Neutrophil (primary cell): ENCODE data around the gene ANKS1B.

Experiments
- H3K27ac ChIP-seq: fragments of 200-600 bp; sonication (generic); 2 replicates; pipeline ENCODE4 v1.5.1; 2016; ENCODE audit warnings: mild to moderate bottlenecking, moderate library complexity
- H3K27me3 ChIP-seq: fragments of 200-600 bp; sonication (generic); 2 replicates; pipeline ENCODE4 v1.6.0; 2016; ENCODE audit warnings: mild to moderate bottlenecking
- H3K36me3 ChIP-seq: fragments of 200-600 bp; sonication (generic); 2 replicates; pipeline ENCODE4 v1.5.1; 2017
- H3K4me1 ChIP-seq, 2 experiments: fragments of 200-600 bp in 1 of 2; sonication (generic) in 1 of 2; 1 replicate in 1 of 2; 2 replicates in 1 of 2; pipeline versions ENCODE4 v1.5.1 to v1.6.1; 2013 to 2016; ENCODE audit warnings: low read depth in 1 of 2, low read length in 1 of 2, mild to moderate bottlenecking in 1 of 2, moderate library complexity in 1 of 2; ENCODE audit not compliant: control insufficient read depth in 1 of 2, insufficient read depth in 1 of 2
- H3K4me3 ChIP-seq, 2 experiments: fragments of 200-600 bp in 1 of 2; sonication (generic) in 1 of 2; 1 replicate in 1 of 2; 2 replicates in 1 of 2; pipeline ENCODE4 v1.5.1; 2013 to 2016; ENCODE audit warnings: low read depth in 1 of 2, low read length in 1 of 2, mild to moderate bottlenecking in 1 of 2, moderate library complexity in 1 of 2
- H3K9me3 ChIP-seq: fragments of 200-600 bp; sonication (generic); 2 replicates; pipeline ENCODE4 v1.5.1; 2016
- TF ChIP-seq, protein P1 (sequence below): fragments of 200-600 bp; sonication (generic); IDR thresholded peaks from 2 replicates; pipeline ENCODE4 v1.5.1; 2016; ENCODE audit warnings: antibody characterized with exemption

The ANKS1B gene

DNA sequence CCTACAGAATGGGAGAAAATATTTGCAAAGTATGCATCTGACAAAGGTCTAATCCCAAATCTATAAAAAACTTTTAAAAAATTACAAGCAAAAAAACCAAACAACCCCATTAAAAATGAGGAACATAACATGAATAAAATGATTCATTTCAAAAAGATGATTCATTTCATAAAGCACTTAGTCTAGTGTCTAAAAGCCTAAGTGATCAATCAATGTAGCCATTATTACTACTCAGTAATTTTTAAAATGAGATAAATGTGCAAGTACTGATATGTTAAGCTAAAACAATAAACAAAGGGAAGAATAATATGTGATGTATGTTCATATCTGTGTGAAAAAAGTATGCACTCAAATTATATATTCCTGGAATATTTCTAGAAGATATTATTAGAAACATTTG lies 456.3 kb downstream of the ANKS1B start:
- Histone ChIP-seq H3K9me3 (no peaks in the 10 kb centered on the region), H3K27me3 (no peaks in the 10 kb centered on the region), H3K4me3 (no peak overlapping the region), H3K27ac (no peak overlapping the region), H3K36me3 (no peaks in the 10 kb centered on the region), H3K4me1 (no peaks in the 10 kb centered on the region)
- TF ChIP-seq, protein P1, sequence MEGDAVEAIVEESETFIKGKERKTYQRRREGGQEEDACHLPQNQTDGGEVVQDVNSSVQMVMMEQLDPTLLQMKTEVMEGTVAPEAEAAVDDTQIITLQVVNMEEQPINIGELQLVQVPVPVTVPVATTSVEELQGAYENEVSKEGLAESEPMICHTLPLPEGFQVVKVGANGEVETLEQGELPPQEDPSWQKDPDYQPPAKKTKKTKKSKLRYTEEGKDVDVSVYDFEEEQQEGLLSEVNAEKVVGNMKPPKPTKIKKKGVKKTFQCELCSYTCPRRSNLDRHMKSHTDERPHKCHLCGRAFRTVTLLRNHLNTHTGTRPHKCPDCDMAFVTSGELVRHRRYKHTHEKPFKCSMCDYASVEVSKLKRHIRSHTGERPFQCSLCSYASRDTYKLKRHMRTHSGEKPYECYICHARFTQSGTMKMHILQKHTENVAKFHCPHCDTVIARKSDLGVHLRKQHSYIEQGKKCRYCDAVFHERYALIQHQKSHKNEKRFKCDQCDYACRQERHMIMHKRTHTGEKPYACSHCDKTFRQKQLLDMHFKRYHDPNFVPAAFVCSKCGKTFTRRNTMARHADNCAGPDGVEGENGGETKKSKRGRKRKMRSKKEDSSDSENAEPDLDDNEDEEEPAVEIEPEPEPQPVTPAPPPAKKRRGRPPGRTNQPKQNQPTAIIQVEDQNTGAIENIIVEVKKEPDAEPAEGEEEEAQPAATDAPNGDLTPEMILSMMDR: no peak

DNA sequence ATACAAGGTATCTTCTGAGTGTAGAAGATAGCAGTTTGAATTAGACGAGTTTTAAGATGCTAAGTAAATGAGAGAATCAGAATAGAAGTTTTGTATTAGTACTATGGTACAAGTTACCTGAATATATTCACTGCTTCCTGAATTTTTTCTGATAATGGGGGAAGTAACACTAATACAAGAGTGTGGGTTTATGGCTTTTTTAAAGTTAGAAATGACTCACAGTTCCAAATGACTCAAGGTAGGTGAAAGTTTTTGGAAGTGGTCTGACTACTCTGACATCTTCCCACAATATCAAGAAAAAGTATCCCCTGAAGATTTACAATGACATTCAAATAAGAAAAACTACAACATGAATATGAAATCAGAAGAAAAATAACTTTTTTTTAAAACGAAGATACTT lies 460.9 kb downstream of the ANKS1B start:
- H3K27ac ChIP-seq: no peak overlapping the region
- TF ChIP-seq, protein P1: no peak
- H3K9me3 ChIP-seq: no peaks in the 10 kb centered on the region
- H3K4me3 ChIP-seq: no peak overlapping the region
- H3K36me3 ChIP-seq: no peaks in the 10 kb centered on the region
- H3K27me3 ChIP-seq: no peaks in the 10 kb centered on the region
- H3K4me1 ChIP-seq: no peaks in the 10 kb centered on the region

DNA sequence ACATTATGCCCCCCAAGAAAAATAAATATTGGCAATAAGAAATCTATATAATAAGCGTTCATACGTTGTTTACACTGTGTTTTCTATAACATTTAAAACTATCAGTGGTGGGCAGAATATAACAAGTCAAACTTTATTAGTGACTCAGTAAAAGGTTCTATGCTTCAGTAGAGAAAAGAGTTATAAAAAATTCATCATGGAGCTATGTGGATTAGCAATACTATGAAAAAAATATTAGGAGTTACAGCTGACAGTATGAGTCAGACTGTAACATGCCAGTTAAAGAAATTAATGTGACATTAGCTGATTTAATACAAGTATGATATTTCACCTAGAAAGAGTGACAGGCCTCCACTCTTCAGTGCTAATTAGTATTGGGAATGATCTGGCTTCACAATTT lies 462.3 kb downstream of the ANKS1B start:
- no peaks in the 10 kb centered on the region for H3K36me3 ChIP-seq
- H3K9me3 ChIP-seq: no peaks in the 10 kb centered on the region
- H3K4me3 ChIP-seq: no peak overlapping the region
- no peaks in the 10 kb centered on the region for H3K27me3 ChIP-seq
- no peak overlapping the region for H3K27ac ChIP-seq
- TF ChIP-seq, protein P1: no peak
- no peaks in the 10 kb centered on the region for H3K4me1 ChIP-seq

DNA sequence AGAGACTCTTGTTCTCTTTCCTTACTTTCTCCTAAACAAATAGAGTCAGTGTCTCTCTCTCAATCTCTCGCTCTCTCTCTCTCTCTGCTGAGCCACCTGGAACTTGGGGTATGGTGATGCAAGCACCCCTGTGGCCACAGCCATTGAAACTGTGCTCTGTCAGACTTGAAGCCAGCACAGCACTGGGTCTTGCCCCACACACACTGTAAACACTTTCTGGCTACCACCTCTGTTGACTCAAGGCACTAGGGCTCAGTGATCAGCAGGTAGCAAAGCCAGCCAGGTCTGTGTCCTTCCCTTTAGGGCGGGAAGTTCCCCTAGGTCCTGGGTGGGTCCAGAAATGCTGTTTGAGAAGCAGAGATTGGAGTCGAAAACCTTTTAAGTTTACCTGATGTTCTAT lies 463.1 kb downstream of the ANKS1B start:
- Histone ChIP-seq H3K9me3 (no peaks in the 10 kb centered on the region), H3K4me1 (no peaks in the 10 kb centered on the region), H3K27me3 (no peaks in the 10 kb centered on the region), H3K36me3 (no peaks in the 10 kb centered on the region), H3K4me3 (no peak overlapping the region), H3K27ac (no peak overlapping the region)
- TF ChIP-seq, protein P1: no peak

DNA sequence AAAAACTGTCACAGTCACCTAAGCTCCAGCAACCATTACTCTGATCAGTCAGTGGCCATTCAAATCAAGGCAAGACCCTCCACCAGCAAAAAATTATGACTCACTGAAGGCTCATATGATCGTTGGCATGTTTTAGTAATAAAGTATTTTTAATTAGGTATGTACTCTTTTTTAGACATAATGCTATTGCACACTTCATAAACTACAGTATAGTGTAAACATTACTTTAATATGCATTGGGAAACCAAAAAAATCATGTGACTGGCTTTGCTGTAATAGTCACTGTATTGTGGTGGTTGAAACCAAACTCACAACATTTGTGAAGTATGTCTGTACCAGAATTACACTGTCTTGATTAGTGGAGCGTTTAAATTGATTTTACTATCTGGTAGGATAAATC lies 471.7 kb downstream of the ANKS1B start:
- no peaks in the 10 kb centered on the region for H3K27me3 ChIP-seq
- H3K27ac ChIP-seq: no peak overlapping the region
- no peaks in the 10 kb centered on the region for H3K4me1 ChIP-seq
- TF ChIP-seq, protein P1: no peak
- H3K9me3 ChIP-seq: no peaks in the 10 kb centered on the region
- no peak overlapping the region for H3K4me3 ChIP-seq
- H3K36me3 ChIP-seq: no peaks in the 10 kb centered on the region

DNA sequence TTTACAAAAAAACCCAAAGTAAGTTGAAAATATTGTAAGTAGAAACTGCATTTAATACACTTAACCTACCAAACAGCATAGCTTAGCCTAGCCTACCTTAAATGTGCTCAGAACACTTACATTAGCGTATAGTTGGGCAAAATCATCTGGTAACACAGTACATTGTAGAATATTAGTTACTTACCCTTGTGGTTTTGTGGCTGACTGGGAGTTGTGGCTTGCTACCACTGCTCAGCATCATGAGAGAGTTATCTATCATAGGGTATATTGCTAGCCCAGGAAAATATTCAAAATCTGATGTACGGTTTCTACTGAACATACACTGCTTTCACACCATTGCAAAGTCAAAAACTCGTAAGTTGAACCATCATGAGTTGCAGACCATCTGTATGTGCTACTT lies 478.9 kb downstream of the ANKS1B start:
- Histone ChIP-seq H3K4me1 (no peaks in the 10 kb centered on the region), H3K27ac (no peak overlapping the region), H3K27me3 (no peaks in the 10 kb centered on the region), H3K36me3 (no peaks in the 10 kb centered on the region), H3K9me3 (no peaks in the 10 kb centered on the region), H3K4me3 (no peak overlapping the region)
- TF ChIP-seq, protein P1: no peak
